ENCODE results near the gene PAF1. TPM values are rescaled to one million over a fixed set of nuclear protein-coding genes. Genes with fewer than 3 reads are reported as not detected.

Gene PAF1
- total and polyA plus RNA-seq, 2 of the 13 experiments (the other 11 are each of a cell fraction or from before 2014, with no cell fraction given) = 30.2 to 31.1 TPM

DNA sequence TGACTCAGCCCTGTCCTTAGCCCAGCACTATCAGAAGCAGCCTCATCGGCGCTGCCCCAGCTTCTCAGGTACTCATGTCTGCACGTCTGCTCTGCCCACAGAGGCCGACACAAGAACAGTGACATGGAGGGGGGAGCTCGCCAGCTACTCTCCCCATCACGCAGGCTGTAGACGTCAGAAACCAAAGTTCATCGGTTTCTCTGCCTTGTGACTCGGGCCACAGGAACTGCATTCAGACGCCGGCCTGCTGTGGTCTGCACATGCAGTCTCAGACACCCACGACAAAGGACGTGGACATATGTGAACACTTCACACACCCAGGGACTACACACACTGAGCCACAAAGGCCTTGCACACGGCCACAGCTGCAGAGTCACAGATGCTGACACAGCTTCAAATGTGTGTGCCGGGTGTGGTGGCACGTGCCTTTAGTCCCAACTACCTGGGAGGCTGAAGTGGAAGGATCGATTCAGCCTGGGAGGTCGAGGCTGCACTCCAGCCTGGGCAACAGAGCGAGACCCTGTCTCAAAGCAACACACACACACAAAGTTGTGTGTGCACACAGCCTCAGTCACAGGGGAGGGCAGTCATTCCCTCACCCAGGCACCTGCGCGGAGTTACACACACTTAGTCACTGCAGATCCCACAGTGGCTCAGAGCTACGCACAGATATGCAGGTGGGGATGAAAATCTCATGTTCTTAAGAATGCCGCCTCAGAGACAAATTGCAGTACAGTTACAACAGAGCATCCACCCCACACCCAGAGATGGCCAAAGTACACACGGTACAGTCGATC, 10.8 kb upstream of the PAF1 start (continued):
- peak; percentile 90 for TF ChIP-seq ZBTB42 (CRISPR knock-in tag; IDR thresholded peaks at IDR 0.05)
- no peak for TF ChIP-seq SNAI1 (CRISPR knock-in tag; IDR thresholded peaks at IDR 0.05; ENCODE audit: borderline replicate concordance)
- TF ChIP-seq, protein P1, sequence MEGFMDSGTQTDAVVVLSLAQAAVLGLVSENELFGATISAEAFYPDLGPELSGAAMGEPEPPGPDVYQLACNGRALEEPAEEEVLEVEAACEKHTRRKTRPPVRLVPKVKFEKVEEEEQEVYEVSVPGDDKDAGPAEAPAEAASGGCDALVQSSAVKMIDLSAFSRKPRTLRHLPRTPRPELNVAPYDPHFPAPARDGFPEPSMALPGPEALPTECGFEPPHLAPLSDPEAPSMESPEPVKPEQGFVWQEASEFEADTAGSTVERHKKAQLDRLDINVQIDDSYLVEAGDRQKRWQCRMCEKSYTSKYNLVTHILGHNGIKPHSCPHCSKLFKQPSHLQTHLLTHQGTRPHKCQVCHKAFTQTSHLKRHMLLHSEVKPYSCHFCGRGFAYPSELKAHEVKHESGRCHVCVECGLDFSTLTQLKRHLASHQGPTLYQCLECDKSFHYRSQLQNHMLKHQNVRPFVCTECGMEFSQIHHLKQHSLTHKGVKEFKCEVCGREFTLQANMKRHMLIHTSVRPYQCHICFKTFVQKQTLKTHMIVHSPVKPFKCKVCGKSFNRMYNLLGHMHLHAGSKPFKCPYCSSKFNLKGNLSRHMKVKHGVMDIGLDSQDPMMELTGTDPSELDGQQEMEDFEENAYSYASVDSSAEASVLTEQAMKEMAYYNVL (CRISPR knock-in tag; IDR thresholded peaks at IDR 0.05; ENCODE audit: borderline replicate concordance) = peak; percentile 75; the same call in 1 of the 2 replicates
- TF ChIP-seq ZNF749 (CRISPR knock-in tag; IDR thresholded peaks at IDR 0.05; ENCODE audit: borderline replicate concordance) = peak; percentile 55; the same call in 1 of the 2 replicates
- TF ChIP-seq ZNF773 (CRISPR knock-in tag; IDR thresholded peaks at IDR 0.05; ENCODE audit: borderline replicate concordance) = no peak
- no peak for TF ChIP-seq STAG1 (CRISPR knock-in tag; IDR thresholded peaks at IDR 0.05)
- peak; percentile 78 for TF ChIP-seq ATF1 (CRISPR knock-in tag; IDR thresholded peaks at IDR 0.05)
- no peak for TF ChIP-seq HHEX (CRISPR knock-in tag; IDR thresholded peaks at IDR 0.05)
- no peak for TF ChIP-seq NR2F6 (IDR thresholded peaks at IDR 0.05)
- TF ChIP-seq NR2F6 (CRISPR knock-in tag; IDR thresholded peaks at IDR 0.05) = peak; percentile 61; the same call in 1 of the 2 replicates
- peak; percentile 70; the same call in 1 of the 2 replicates for TF ChIP-seq ZNF136 (CRISPR knock-in tag; IDR thresholded peaks at IDR 0.05; ENCODE audit: low read depth)
- TF ChIP-seq, protein P2, sequence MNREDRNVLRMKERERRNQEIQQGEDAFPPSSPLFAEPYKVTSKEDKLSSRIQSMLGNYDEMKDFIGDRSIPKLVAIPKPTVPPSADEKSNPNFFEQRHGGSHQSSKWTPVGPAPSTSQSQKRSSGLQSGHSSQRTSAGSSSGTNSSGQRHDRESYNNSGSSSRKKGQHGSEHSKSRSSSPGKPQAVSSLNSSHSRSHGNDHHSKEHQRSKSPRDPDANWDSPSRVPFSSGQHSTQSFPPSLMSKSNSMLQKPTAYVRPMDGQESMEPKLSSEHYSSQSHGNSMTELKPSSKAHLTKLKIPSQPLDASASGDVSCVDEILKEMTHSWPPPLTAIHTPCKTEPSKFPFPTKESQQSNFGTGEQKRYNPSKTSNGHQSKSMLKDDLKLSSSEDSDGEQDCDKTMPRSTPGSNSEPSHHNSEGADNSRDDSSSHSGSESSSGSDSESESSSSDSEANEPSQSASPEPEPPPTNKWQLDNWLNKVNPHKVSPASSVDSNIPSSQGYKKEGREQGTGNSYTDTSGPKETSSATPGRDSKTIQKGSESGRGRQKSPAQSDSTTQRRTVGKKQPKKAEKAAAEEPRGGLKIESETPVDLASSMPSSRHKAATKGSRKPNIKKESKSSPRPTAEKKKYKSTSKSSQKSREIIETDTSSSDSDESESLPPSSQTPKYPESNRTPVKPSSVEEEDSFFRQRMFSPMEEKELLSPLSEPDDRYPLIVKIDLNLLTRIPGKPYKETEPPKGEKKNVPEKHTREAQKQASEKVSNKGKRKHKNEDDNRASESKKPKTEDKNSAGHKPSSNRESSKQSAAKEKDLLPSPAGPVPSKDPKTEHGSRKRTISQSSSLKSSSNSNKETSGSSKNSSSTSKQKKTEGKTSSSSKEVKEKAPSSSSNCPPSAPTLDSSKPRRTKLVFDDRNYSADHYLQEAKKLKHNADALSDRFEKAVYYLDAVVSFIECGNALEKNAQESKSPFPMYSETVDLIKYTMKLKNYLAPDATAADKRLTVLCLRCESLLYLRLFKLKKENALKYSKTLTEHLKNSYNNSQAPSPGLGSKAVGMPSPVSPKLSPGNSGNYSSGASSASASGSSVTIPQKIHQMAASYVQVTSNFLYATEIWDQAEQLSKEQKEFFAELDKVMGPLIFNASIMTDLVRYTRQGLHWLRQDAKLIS (CRISPR knock-in tag; IDR thresholded peaks at IDR 0.05) = 0 out of 2 replicates have a peak, but pooled peaks have one; percentile 79
- TF ChIP-seq, protein P3, sequence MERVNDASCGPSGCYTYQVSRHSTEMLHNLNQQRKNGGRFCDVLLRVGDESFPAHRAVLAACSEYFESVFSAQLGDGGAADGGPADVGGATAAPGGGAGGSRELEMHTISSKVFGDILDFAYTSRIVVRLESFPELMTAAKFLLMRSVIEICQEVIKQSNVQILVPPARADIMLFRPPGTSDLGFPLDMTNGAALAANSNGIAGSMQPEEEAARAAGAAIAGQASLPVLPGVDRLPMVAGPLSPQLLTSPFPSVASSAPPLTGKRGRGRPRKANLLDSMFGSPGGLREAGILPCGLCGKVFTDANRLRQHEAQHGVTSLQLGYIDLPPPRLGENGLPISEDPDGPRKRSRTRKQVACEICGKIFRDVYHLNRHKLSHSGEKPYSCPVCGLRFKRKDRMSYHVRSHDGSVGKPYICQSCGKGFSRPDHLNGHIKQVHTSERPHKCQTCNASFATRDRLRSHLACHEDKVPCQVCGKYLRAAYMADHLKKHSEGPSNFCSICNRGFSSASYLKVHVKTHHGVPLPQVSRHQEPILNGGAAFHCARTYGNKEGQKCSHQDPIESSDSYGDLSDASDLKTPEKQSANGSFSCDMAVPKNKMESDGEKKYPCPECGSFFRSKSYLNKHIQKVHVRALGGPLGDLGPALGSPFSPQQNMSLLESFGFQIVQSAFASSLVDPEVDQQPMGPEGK (CRISPR knock-in tag; IDR thresholded peaks at IDR 0.05) = peak; percentile 99
- no peak for TF ChIP-seq MATR3 (CRISPR knock-in tag; IDR thresholded peaks at IDR 0.05)
- TF ChIP-seq ZMYM4 (CRISPR knock-in tag; IDR thresholded peaks at IDR 0.05) = peak; percentile 47
- peak; percentile 75 for TF ChIP-seq ZSCAN21 (CRISPR knock-in tag; IDR thresholded peaks at IDR 0.05; ENCODE audit: borderline replicate concordance)
- TF ChIP-seq, protein P4, sequence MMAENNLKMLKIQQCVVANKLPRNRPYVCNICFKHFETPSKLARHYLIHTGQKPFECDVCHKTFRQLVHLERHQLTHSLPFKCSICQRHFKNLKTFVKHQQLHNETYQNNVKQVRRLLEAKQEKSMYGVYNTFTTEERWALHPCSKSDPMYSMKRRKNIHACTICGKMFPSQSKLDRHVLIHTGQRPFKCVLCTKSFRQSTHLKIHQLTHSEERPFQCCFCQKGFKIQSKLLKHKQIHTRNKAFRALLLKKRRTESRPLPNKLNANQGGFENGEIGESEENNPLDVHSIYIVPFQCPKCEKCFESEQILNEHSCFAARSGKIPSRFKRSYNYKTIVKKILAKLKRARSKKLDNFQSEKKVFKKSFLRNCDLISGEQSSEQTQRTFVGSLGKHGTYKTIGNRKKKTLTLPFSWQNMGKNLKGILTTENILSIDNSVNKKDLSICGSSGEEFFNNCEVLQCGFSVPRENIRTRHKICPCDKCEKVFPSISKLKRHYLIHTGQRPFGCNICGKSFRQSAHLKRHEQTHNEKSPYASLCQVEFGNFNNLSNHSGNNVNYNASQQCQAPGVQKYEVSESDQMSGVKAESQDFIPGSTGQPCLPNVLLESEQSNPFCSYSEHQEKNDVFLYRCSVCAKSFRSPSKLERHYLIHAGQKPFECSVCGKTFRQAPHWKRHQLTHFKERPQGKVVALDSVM (CRISPR knock-in tag; IDR thresholded peaks at IDR 0.05) = peak; percentile 96
- peak; percentile 84 for TF ChIP-seq ZNF614 (CRISPR knock-in tag; IDR thresholded peaks at IDR 0.05; ENCODE audit: borderline replicate concordance)
- TF ChIP-seq ZKSCAN8 (CRISPR knock-in tag; IDR thresholded peaks at IDR 0.05; ENCODE audit: borderline replicate concordance) = no peak
- peak; percentile 12; the same call in 1 of the 2 replicates for TF ChIP-seq MIER3 (CRISPR knock-in tag; IDR thresholded peaks at IDR 0.05; ENCODE audit: borderline replicate concordance)

All from HepG2 (cell line).